H9 (cell line): ENCODE measurements around the gene KCNAB1. TPM values are rescaled to one million over a fixed set of nuclear protein-coding genes. Genes with fewer than 3 reads are reported as not detected.

Experiments
- DNase-seq: peaks from one replicate; pipeline ENCODE4 v3.0.0-alpha.2; 2017
- H2AFZ ChIP-seq: one replicate; pipeline ENCODE4 v1.6.1; 2013; ENCODE audit warnings: mild to moderate bottlenecking, low read length, control low read depth, moderate library complexity
- H2AK5ac ChIP-seq: 2 replicates; pipeline ENCODE4 v1.6.1; 2013; ENCODE audit warnings: low read length, control low read depth, mixed read lengths; ENCODE audit not compliant: insufficient read length
- H2BK120ac ChIP-seq: one replicate; pipeline ENCODE4 v1.6.1; 2013; ENCODE audit warnings: low read depth, mild to moderate bottlenecking, low read length, control low read depth, inconsistent platforms; ENCODE audit not compliant: poor library complexity, severe bottlenecking
- H2BK12ac ChIP-seq: 2 replicates; pipeline ENCODE4 v1.6.1; 2013; ENCODE audit warnings: low read length, control low read depth, mixed read lengths, low read depth; ENCODE audit not compliant: insufficient read length
- H2BK15ac ChIP-seq: 2 replicates; pipeline ENCODE4 v1.6.1; 2013; ENCODE audit warnings: low read depth, low read length, control low read depth
- H2BK20ac ChIP-seq: one replicate; pipeline ENCODE4 v1.6.1; 2013; ENCODE audit warnings: low read depth, mild to moderate bottlenecking, low read length, control low read depth, inconsistent platforms; ENCODE audit not compliant: poor library complexity, severe bottlenecking
- H2BK5ac ChIP-seq: 2 replicates; pipeline ENCODE4 v1.6.1; 2013; ENCODE audit warnings: low read length, control low read depth, mixed read lengths; ENCODE audit not compliant: insufficient read length
- H3K14ac ChIP-seq: 2 replicates; pipeline ENCODE4 v1.6.1; 2013; ENCODE audit warnings: low read length, control low read depth; ENCODE audit not compliant: insufficient read depth
- H3K18ac ChIP-seq: 2 replicates; pipeline ENCODE4 v1.6.1; 2013; ENCODE audit warnings: low read depth, mild to moderate bottlenecking, mixed read lengths, low read length, control low read depth; ENCODE audit not compliant: insufficient read length
- H3K23ac ChIP-seq: 2 replicates; pipeline ENCODE4 v1.6.1; 2013; ENCODE audit warnings: low read length, control low read depth, mixed read lengths, low read depth; ENCODE audit not compliant: insufficient read length
- H3K23me2 ChIP-seq: 2 replicates; pipeline ENCODE4 v1.6.1; 2013; ENCODE audit warnings: low read depth, mild to moderate bottlenecking, mixed read lengths, low read length, control low read depth; ENCODE audit not compliant: insufficient read length, poor library complexity, severe bottlenecking
- H3K27ac ChIP-seq: 2 replicates; pipeline ENCODE4 v1.5.1; 2013; ENCODE audit warnings: low read length, control low read depth, mixed read lengths, low read depth; ENCODE audit not compliant: insufficient read length
- H3K27me3 ChIP-seq: 2 replicates; pipeline ENCODE4 v1.6.1; 2013; ENCODE audit warnings: low read length, control low read depth, inconsistent platforms; ENCODE audit not compliant: insufficient read depth
- H3K4ac ChIP-seq: 2 replicates; pipeline ENCODE4 v1.6.1; 2013; ENCODE audit warnings: low read depth, mild to moderate bottlenecking, control low read depth, inconsistent platforms, low read length, moderate library complexity
- H3K4me1 ChIP-seq: 2 replicates; pipeline ENCODE4 v1.6.1; 2013; ENCODE audit warnings: low read length, control low read depth, inconsistent platforms; ENCODE audit not compliant: insufficient read depth
- H3K4me2 ChIP-seq: 2 replicates; pipeline ENCODE4 v1.6.1; 2013; ENCODE audit warnings: low read length, control low read depth, mixed read lengths; ENCODE audit not compliant: insufficient read length, insufficient read depth
- H3K56ac ChIP-seq: 2 replicates; pipeline ENCODE4 v1.6.1; 2013; ENCODE audit warnings: low read depth, mild to moderate bottlenecking, mixed read lengths, low read length, control low read depth; ENCODE audit not compliant: insufficient read length
- H3K79me1 ChIP-seq: 2 replicates; pipeline ENCODE4 v1.6.1; 2013; ENCODE audit warnings: low read depth, mild to moderate bottlenecking, moderate library complexity, low read length, control low read depth, inconsistent platforms; ENCODE audit not compliant: insufficient read depth, poor library complexity, severe bottlenecking
- H3K79me2 ChIP-seq: 2 replicates; pipeline ENCODE4 v1.6.1; 2013; ENCODE audit warnings: low read length, control low read depth, inconsistent platforms; ENCODE audit not compliant: insufficient read depth
- H3K9ac ChIP-seq: 2 replicates; pipeline ENCODE4 v1.6.1; 2013; ENCODE audit warnings: low read length, control low read depth, mixed read lengths; ENCODE audit not compliant: insufficient read length; ENCODE audit errors: extremely low read depth
- H3K9me3 ChIP-seq: one replicate; pipeline ENCODE4 v1.6.1; 2013; ENCODE audit warnings: low read depth, low read length, inconsistent platforms; ENCODE audit not compliant: control insufficient read depth
- H3T11ph ChIP-seq: one replicate; pipeline ENCODE4 v1.6.1; 2013; ENCODE audit warnings: mild to moderate bottlenecking, low read length, control low read depth, inconsistent platforms
- H4K20me1 ChIP-seq: one replicate; pipeline ENCODE4 v1.6.1; 2013; ENCODE audit not compliant: control insufficient read depth, insufficient read length, insufficient read depth
- H4K5ac ChIP-seq: 2 replicates; pipeline ENCODE4 v1.6.1; 2013; ENCODE audit warnings: low read depth, mild to moderate bottlenecking, mixed read lengths, low read length, control low read depth; ENCODE audit not compliant: insufficient read length
- H4K8ac ChIP-seq: replicated peaks from 2 replicates; pipeline ENCODE4 v1.6.1; 2013; ENCODE audit warnings: low read length, control low read depth, mixed read lengths, low read depth; ENCODE audit not compliant: insufficient read length
- H4K91ac ChIP-seq: 2 replicates; pipeline ENCODE4 v1.6.1; 2013; ENCODE audit warnings: low read depth, mild to moderate bottlenecking, moderate library complexity, mixed read lengths, low read length, control low read depth; ENCODE audit not compliant: insufficient read length
- H3K27ac Mint-ChIP-seq, 3 experiments: 2 replicates in 2 of 3; 3 replicates in 1 of 3; pipeline ENCODE4 v1.8.0; 2020 to 2021; ENCODE audit warnings: mixed read lengths in 3 of 3, mild to moderate bottlenecking in 1 of 3, moderate library complexity in 1 of 3
- H3K27me3 Mint-ChIP-seq: 2 replicates; pipeline ENCODE4 v1.8.0; 2021; ENCODE audit warnings: low read depth, mild to moderate bottlenecking, moderate library complexity, mixed read lengths
- H3K36me3 Mint-ChIP-seq, 3 experiments: 2 replicates in 2 of 3; 3 replicates in 1 of 3; pipeline ENCODE4 v1.8.0; 2020 to 2021; ENCODE audit warnings: low read depth in 3 of 3, mixed read lengths in 3 of 3; ENCODE audit not compliant: insufficient read depth in 1 of 3
- H3K4me1 Mint-ChIP-seq, 2 experiments: 2 replicates each; pipeline ENCODE4 v1.8.0; 2020; ENCODE audit warnings: mixed read lengths in 2 of 2
- H3K4me3 Mint-ChIP-seq, 2 experiments: 2 replicates in 1 of 2; 3 replicates in 1 of 2; pipeline ENCODE4 v1.8.0; 2020 to 2021; ENCODE audit warnings: mild to moderate bottlenecking in 2 of 2, mixed read lengths in 2 of 2, moderate library complexity in 1 of 2
- H3K9me3 Mint-ChIP-seq, 2 experiments: 2 replicates in 1 of 2; 3 replicates in 1 of 2; pipeline ENCODE4 v1.8.0; 2020; ENCODE audit warnings: mild to moderate bottlenecking in 2 of 2, mixed read lengths in 2 of 2, moderate library complexity in 1 of 2
- WGBS: extraction: QIAGEN DNeasy Blood & Tissue Kit; methylation state at CpG from one replicate; pipeline ENCODE4 v1.1.7; 2013; ENCODE audit warnings: missing lambda C conversion rate, low lambda C conversion rate, mixed read lengths; ENCODE audit not compliant: insufficient read length; ENCODE audit errors: extremely low coverage; 5-methylcytosine and 5-hydroxymethylcytosine counted together
- total RNA-seq: library from RNA; stranded (reverse); gene quantifications from 2 replicates; pipeline ENCODE4 v1.2.1, GENCODE V29; 2021
- TF ChIP-seq, protein P1 (sequence below): fragments of 200-600 bp; sonication (generic); conservative IDR thresholded peaks from 3 replicates; pipeline ENCODE4 v1.8.0; 2021; ENCODE audit warnings: antibody characterized with exemption, mild to moderate bottlenecking

Gene KCNAB1
- total RNA-seq, 1 experiment from 2014 or later = 3.7 TPM

DNA sequence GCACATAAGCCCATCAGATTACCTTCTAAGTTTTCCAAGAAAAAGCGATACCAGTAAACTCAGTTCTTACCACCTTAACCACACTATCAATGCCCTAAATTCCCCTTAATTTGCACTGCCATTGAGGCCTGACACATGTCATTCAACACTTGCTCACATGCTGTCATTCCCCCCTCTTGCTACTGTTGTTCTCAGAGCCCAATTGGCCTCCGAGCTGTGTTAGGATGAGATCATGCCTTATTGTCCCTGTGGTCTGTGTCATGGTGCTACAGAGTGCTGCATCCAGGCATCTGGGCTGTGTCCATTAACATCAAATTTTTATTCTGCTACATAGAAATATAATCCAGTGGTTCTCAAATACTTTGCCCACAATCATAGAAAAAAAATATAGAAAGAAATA, 221.0 kb downstream of the KCNAB1 start:
- Histone ChIP-seq H4K20me1 (no peaks in the 10 kb centered on the region), H3K23ac (no peak overlapping the region), H3K79me1 (no peaks in the 10 kb centered on the region), H3K4me1 (peaks cover 3% of the 10 kb centered on the region; the same call in 1 of the 2 replicates), H2BK15ac (no peak overlapping the region), H2BK120ac (no peak overlapping the region), H3K9ac (no peak overlapping the region), H3T11ph (no peak overlapping the region), H3K79me2 (no peaks in the 10 kb centered on the region), H3K4me2 (no peak overlapping the region), H3K27me3 (no peaks in the 10 kb centered on the region), H4K5ac (no peak overlapping the region), H3K56ac (no peak overlapping the region), H3K27ac (no peak overlapping the region), H3K9me3 (no peaks in the 10 kb centered on the region), H2AK5ac (no peak overlapping the region), H2BK20ac (no peak overlapping the region), H3K14ac (no peak overlapping the region), H2AFZ (no peak overlapping the region), H3K4ac (no peak overlapping the region), H4K8ac (no peak overlapping the region), H4K91ac (no peak overlapping the region), H2BK5ac (no peak overlapping the region), H2BK12ac (no peak overlapping the region), H3K23me2 (no peaks in the 10 kb centered on the region), H3K18ac (no peak overlapping the region)
- Mint-ChIP-seq H3K36me3 (no peaks in the 10 kb centered on the region), H3K27ac (no peak overlapping the region; a peak in 1 of 7 replicates), H3K27me3 (no peaks in the 10 kb centered on the region), H3K4me3 (no peak overlapping the region), H3K9me3 (no peaks in the 10 kb centered on the region), H3K4me1 (peaks cover 6 to 14% of the 10 kb centered on the region in 2 experiments)
- TF ChIP-seq, protein P1, sequence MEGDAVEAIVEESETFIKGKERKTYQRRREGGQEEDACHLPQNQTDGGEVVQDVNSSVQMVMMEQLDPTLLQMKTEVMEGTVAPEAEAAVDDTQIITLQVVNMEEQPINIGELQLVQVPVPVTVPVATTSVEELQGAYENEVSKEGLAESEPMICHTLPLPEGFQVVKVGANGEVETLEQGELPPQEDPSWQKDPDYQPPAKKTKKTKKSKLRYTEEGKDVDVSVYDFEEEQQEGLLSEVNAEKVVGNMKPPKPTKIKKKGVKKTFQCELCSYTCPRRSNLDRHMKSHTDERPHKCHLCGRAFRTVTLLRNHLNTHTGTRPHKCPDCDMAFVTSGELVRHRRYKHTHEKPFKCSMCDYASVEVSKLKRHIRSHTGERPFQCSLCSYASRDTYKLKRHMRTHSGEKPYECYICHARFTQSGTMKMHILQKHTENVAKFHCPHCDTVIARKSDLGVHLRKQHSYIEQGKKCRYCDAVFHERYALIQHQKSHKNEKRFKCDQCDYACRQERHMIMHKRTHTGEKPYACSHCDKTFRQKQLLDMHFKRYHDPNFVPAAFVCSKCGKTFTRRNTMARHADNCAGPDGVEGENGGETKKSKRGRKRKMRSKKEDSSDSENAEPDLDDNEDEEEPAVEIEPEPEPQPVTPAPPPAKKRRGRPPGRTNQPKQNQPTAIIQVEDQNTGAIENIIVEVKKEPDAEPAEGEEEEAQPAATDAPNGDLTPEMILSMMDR = no peak
- WGBS = no CpG with 5 or more reads among the region's 2 CpGs
- DNase-seq = no peak
